GM19372 (cell line): Measurements from ENCODE around the gene SETD1B.

Experiments used
- ATAC-seq: cut with Tn5 transposase; IDR thresholded peaks from one replicate; pipeline ENCODE4 v1.9.1; 2021; ENCODE audit warnings: mild to moderate bottlenecking, low read depth, moderate library complexity; ENCODE audit not compliant: unreplicated experiment

Gene SETD1B

DNA sequence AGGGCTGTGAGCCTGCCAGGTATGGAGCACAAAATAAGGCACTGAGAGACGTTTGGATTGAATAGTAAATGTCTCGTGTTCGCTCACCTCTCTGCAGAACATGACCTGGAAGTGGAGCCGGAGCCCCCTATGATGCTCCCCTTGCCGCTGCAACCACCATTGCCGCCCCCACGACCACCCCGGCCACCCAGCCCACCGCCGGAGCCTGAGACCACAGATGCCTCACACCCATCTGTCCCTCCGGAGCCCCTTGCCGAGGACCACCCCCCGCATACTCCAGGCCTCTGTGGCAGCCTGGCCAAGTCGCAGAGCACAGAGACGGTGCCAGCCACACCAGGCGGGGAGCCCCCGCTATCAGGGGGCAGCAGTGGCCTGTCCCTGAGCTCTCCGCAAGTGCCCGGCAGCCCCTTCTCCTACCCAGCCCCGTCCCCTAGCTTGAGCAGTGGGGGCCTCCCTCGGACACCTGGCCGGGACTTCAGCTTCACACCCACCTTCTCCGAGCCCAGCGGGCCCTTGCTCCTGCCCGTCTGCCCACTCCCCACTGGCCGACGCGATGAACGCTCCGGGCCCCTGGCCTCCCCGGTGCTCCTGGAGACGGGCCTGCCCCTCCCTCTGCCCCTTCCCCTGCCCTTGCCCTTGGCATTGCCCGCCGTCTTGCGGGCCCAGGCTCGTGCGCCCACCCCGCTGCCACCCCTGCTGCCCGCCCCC, 18.7 kb downstream of the SETD1B start:
- no peak for ATAC-seq

DNA sequence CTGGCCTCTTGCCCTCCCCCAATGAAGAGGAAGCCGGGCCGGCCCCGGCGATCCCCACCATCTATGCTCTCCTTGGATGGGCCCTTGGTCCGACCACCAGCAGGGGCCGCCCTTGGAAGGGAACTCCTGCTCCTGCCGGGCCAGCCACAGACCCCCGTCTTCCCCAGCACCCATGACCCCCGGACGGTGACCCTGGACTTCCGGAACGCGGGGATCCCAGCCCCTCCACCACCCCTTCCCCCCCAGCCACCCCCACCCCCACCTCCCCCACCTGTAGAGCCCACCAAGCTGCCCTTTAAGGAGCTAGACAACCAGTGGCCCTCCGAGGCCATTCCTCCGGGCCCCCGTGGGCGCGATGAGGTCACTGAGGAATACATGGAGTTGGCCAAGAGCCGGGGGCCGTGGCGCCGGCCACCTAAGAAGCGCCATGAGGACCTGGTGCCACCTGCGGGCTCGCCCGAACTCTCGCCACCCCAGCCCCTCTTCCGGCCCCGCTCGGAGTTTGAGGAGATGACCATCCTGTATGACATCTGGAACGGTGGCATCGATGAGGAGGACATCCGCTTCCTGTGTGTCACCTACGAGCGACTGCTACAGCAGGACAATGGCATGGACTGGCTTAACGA, 19.4 kb downstream of the SETD1B start:
- ATAC-seq = no peak

DNA sequence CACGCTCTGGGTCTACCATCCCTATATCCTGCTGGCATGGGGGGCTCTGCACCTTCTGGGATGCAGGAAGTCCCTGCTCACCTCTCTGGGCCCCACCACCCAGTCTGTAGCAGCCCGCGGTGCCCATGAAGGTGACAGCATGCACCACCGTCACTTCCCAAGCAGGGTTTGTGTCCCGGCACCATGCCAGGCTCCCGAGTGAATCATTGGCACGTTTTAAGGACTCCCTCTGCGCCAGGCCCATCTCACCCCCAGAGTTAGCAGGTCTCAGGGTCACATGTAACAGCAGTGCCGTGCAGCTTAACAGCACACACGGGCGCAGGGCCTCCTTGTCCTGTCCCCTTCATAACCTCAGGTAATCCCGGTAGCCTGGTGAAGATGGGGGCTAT, 19.9 kb downstream of the SETD1B start:
- no peak for ATAC-seq

DNA sequence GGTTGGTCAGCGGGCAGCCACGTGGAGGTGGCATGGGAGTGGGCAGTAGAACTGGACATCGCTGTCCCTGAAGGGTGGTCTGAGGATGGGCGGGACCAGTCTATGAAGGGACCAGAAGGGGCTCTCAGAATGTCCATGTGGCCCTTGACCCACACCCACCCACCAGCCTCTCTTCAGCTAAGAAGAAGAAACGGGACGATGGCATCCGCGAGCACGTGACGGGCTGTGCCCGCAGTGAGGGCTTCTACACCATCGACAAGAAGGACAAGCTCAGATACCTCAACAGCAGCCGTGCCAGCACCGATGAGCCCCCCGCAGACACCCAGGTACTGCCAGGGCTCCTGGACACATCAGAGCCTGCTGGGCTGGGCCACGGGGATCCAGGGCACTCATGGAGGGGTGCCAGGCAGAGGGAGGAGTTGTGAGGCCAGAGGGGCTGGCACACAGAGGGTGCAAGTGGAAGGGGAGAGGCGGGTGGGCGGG, 21.3 kb downstream of the SETD1B start:
- no peak for ATAC-seq

DNA sequence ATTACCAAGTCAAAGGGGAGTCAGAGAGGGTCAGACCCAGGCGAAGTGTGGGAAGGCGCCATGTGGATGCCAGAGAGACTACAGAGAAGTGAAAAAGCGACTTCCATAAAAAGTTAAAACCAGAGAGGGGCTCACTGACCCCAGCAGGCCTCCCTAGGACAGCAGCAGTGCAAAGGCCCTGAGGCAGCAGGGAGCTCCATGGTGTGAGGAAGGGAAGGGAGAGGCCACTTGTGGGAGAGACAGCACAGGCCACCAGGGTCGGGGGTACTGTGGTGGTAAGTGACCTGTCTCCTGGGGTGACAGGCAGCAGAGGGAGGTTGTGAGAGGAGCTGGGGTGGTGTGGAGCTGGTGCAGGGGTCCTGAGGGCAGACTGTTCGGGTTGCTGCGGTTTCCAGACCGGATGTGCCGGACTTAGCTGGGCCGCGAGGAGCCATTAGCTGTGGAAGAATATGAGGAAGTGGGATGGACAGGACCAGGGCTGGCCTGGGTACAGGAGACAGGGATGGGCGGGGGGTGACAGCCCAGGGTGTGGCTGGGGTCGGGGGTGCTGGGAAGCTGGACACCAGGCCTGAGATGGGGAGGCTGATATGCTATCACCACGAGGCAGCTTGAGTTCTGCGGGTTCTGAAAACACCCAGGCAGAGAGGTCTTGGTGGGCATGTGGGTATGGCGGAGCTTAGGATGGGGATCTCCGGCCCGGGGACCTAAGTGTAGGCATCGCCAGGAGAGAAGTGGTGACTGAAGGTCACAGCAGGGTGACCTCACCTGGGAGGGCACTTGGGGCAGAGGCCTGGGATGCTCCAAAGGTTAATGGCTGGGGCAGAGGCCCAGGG, 22.7 kb downstream of the SETD1B start:
- ATAC-seq = no peak

DNA sequence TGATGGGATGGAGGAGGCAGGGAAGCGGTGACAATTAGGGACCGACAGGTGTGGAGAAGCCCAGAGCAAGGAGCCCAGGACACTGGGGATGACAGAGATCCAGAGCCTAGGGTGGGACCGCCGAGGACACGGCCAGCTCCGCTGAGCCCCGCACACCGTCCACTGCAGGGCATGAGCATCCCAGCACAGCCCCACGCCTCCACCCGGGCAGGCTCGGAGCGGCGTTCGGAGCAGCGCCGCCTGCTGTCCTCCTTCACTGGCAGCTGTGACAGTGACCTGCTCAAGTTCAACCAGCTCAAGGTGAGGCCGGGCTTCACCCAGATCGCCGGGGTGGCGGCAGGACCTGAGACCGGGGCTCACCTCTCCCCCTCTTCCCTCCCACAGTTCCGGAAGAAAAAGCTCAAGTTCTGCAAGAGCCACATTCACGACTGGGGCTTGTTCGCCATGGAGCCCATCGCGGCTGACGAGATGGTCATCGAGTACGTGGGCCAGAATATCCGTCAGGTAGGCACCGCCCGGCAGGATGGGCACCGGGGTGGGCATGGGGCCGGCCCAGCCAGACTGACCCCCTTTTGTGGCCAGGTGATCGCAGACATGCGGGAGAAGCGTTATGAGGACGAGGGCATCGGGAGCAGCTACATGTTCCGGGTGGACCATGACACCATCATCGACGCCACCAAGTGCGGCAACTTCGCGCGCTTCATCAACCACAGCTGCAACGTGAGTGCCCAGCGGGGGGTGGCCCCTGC, 23.7 kb downstream of the SETD1B start:
- no peak for ATAC-seq

DNA sequence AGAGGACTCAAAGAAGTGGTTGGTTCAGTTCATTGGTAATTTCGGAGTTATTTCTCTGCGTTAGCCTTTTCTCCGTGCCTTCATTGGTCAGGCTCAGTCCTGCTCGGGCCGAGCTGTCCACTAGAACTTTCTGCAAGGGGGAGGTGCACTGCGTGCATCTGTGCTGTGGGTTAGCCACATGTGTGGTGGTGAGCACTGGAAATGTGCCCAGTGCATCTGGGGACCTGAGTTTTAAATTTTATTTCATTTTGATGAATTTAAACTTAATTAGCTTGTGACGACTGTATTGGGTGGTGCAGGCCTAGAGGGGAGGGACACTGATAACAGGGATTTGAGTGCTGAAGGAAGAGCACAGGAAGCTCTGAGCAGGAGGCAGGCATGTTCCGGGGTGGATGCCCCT, 24.5 kb downstream of the SETD1B start:
- no peak for ATAC-seq

- no peak for ATAC-seq
Observed at GRCh38 chr12:121828826-121829225, 25.0 kb downstream of the SETD1B start.

DNA sequence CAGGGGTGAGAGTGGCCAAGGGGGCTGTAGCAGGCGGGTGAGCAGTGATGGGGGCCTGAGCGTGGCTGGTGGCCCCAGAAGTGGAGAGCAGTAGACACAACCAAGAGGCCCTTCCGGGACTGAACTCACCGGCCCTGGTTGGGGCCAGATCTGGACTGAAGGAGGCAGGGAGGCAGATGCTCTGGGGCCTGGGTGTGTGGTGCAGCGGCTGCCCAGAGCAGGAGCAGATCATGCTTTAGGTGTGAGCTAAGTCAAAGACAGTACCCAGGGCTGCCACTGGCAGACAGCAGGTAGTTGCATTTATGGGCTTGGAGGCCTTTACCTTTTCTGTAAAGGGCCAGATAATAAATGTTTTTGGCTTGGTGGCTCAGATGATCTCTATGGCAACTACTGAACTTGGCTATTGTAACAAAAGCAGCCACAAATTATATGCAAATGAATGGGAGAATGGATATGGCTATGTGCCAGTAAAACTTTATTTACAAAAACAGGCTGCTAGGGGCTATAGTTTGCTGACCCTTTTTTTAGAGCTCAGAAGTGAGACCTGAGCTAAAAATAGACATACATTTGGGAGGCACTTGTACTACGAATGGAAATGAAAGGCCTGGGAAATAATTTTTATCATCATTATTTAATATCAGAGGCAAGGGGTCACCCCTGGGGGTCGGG, 25.6 kb downstream of the SETD1B start:
- no peak for ATAC-seq

DNA sequence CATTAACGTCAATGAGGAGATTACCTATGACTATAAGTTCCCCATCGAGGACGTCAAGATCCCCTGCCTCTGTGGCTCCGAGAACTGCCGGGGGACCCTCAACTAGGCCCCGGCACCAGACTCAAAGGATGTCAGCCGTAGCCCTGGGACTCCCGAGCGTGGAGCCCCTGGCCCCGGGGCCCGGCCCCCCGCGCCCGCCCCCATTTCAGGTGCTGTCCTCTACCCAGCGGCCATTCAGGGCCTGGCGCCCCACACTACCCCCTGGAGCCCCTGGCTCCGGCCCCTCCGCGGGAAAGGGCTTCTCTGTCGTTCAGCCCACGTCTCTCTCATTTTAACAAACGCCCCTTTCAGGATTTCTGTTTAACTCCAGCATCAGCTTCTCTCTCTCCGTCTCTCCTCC, 26.3 kb downstream of the SETD1B start:
- no peak for ATAC-seq

DNA sequence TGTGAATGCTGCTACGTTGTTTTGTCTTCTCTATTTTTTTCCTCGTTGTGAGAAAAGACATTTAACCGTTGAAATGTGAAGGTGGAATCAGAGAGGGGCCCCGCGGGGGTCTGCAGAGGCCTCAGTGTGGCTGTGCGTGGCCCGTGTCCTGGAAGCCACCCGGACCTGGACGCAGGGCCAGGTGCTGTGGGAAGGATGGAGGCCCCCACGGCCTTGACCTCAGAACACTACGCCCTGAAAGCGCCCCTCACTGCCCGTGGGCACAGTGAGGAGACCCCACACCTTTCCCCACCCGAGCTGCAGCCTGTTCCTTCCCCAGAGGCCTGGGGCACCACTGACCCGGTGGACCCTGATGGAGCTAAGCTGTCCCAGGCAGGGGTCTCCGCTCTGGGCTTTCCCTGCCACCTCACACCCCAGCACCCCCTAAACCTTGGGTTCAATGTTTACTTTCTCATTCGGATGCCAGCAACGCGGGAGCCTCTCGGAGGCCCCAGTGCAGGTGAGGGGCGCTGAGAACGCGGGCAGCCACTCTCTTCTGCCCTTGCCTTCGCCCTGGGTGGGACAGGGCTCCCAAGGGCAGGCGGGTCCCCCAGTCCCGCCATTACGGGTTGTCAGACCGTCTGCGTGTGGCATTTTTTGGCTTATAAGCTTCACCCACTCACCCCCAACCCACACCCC, 26.9 kb downstream of the SETD1B start:
- ATAC-seq = no peak

DNA sequence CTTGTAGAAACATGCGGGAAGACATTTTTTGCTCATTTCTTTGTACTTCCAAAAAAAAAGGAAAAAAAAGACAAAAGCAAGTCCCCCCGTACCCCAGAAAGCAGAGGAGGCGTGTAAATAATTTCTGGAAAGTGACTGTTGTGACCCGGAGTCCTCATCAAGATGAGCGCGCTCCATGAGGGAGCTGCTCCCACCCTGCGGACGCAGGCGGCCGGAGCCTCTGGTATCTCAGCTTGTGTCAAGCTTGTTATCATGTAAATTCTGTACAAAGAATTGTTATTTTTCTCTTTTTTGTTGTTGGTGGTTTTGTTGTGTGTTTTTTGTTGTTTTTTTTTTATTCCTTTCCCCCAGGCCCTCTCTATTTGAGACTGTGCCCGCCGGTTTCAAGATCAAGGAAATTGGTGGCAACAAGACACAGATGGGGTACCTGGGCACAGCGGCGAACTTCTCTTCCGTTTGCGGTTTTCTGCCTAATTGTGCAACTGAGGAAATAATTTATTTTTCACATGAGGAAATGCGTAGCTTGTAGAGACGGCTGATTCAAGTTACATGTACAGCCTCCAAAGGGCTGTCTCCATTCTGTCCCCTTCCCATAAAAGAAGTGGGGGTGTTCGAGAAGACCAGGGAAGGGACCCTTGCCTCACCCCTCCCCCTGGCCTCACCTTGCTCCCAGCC, 27.9 kb downstream of the SETD1B start:
- ATAC-seq = no peak

DNA sequence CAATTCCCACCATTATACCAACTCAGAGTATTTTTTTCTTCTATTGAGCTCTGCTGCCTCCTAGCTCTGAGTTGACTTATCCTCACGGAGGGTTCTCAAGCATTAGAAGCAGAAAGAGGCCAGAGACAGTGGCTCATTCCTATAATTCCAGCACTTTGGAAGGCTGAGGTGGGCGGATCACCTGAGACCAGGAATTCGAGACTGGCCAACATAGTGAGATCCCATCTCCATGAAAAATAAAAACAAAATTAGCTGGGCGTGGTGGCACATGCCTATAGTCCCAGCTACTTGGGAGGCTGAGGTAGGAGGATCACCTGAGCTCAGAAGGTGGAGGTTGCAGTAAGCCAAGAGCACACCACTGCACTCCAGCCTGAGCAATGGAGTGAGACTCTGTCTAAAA, 33.9 kb downstream of the SETD1B start:
- no peak for ATAC-seq

- ATAC-seq = no peak
Observed at GRCh38 chr12:121838126-121838525, 34.3 kb downstream of the SETD1B start.

- peak; percentile 97 for ATAC-seq
Observed at GRCh38 chr12:121839106-121839992, 35.5 kb downstream of the SETD1B start.

GRCh38 chr12:121839993-121840761, 36.4 kb downstream of the SETD1B start:
- no peak for ATAC-seq

DNA sequence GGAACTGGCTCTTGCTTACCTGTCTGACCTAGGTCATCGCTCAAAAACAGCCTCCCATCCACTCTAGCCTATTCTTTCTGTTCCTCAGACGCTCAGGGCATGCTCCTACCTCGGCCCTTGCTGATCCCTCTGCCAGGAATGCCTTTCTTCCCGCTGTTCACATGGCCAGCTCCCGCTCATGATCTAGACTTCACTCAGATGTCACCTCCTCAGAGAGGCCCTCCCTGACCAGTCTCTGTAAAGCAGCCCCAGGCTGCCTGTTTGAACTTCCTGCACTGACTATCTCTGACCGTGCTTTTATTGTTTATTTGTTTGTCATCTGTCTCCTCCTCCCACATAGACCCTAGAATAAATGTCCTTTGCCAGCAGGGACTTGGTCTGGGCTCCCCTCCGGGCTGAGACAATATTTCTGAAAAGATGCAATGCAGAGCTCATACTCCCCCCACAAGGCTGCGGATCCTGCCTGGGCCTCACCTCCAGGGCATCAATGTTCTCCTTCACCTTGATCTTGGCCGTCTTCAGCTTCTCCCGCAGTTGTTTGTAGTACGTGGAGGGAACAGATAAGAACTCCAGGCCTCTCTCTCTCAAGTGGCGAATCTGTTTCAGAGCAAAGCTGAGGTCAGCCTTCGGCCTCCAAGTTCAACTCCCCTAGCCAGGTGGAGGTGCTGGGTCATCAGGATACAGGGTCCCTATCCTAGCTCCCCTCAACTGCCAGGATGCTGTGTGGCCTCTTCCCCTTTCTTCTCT, 39.6 kb downstream of the SETD1B start:
- no peak for ATAC-seq
